PFSK-1 (cell line): Measurements from ENCODE around the gene DOHH.

Source experiments
- FOXP2 ChIP-seq: optimal IDR thresholded peaks from 2 replicates; pipeline ENCODE3; 2011; ENCODE audit warnings: borderline replicate concordance, control low read depth, inconsistent platforms; ENCODE audit not compliant: insufficient read depth; ENCODE audit errors: extremely low read length, extremely low read depth
- POLR2AphosphoS5 ChIP-seq: IDR thresholded peaks from 2 replicates; pipeline ENCODE4 v1.6.1; 2012; ENCODE audit warnings: low read depth, mild to moderate bottlenecking, control low read depth, low read length, moderate library complexity
- SIN3A ChIP-seq: IDR thresholded peaks from 2 replicates; pipeline ENCODE4 v1.6.1; 2012; ENCODE audit warnings: mild to moderate bottlenecking, low read length, moderate library complexity, borderline replicate concordance; ENCODE audit not compliant: insufficient read depth
- TAF1 ChIP-seq: IDR thresholded peaks from 2 replicates; pipeline ENCODE4 v1.6.1; 2012; ENCODE audit warnings: low read length, control low read depth, borderline replicate concordance; ENCODE audit not compliant: insufficient read depth
- TF ChIP-seq, protein P1 (sequence below), 2 experiments: IDR thresholded peaks; 2 replicates each; pipeline versions ENCODE4 v1.6.1 to v1.8.0; 2011 to 2012; ENCODE audit warnings: low read depth in 2 of 2, low read length in 2 of 2, control low read depth in 1 of 2, inconsistent platforms in 1 of 2, mild to moderate bottlenecking in 1 of 2, moderate library complexity in 1 of 2; ENCODE audit not compliant: insufficient read depth in 1 of 2

Gene DOHH

DNA sequence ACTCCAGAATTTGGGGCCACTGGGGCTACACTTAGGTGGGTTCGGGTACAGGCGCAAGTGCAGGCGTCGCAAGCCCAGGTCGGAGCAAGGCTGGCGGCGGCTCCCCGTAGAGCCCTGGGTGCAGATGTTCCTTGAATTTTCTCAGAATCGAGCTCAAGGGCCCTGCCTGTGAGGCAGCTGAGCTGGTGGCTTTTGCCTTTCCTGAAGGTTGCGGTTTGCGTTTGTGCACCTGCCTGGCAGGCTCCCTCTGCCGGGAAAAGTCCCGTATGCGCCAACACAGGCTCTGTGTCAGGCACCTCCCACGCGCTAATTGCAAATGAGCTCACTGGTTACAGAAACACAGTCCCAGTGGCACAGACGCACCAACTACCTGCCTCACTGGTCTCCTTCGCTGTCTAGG is 5.9 kb downstream of the DOHH start:
- TF ChIP-seq TAF1 (no peak), FOXP2 (no peak), POLR2AphosphoS5 (no peak), SIN3A (no peak)
- TF ChIP-seq, protein P1, sequence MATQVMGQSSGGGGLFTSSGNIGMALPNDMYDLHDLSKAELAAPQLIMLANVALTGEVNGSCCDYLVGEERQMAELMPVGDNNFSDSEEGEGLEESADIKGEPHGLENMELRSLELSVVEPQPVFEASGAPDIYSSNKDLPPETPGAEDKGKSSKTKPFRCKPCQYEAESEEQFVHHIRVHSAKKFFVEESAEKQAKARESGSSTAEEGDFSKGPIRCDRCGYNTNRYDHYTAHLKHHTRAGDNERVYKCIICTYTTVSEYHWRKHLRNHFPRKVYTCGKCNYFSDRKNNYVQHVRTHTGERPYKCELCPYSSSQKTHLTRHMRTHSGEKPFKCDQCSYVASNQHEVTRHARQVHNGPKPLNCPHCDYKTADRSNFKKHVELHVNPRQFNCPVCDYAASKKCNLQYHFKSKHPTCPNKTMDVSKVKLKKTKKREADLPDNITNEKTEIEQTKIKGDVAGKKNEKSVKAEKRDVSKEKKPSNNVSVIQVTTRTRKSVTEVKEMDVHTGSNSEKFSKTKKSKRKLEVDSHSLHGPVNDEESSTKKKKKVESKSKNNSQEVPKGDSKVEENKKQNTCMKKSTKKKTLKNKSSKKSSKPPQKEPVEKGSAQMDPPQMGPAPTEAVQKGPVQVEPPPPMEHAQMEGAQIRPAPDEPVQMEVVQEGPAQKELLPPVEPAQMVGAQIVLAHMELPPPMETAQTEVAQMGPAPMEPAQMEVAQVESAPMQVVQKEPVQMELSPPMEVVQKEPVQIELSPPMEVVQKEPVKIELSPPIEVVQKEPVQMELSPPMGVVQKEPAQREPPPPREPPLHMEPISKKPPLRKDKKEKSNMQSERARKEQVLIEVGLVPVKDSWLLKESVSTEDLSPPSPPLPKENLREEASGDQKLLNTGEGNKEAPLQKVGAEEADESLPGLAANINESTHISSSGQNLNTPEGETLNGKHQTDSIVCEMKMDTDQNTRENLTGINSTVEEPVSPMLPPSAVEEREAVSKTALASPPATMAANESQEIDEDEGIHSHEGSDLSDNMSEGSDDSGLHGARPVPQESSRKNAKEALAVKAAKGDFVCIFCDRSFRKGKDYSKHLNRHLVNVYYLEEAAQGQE (IDR thresholded peaks at IDR 0.05; ENCODE audit: insufficient read depth in 1 of 2, low read depth in 2 of 2, low read length in 2 of 2) = no peak

DNA sequence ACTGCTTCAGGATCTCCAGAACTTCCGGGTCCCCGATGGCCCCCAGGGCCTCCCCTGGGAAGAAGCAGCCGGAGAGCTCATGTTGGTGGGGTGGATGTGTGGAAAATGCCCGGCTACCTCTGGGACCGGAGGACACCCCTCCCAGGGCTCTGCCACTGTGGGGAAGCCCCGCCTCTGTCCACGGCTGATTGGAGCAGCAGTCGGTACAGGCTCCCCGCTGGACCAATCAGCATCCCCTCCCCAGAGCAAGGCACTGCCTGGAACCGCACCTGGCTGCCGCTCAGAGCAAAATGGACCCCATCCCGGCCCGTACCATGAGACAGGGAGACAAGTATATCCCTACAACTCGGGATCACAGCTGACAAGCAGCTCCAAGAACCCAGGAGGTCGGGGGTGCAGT is 6.4 kb downstream of the DOHH start:
- TF ChIP-seq TAF1 (no peak), POLR2AphosphoS5 (no peak), SIN3A (no peak), FOXP2 (no peak)
- TF ChIP-seq, protein P1 (IDR thresholded peaks at IDR 0.05; ENCODE audit: insufficient read depth in 1 of 2, low read depth in 2 of 2, low read length in 2 of 2) = no peak

DNA sequence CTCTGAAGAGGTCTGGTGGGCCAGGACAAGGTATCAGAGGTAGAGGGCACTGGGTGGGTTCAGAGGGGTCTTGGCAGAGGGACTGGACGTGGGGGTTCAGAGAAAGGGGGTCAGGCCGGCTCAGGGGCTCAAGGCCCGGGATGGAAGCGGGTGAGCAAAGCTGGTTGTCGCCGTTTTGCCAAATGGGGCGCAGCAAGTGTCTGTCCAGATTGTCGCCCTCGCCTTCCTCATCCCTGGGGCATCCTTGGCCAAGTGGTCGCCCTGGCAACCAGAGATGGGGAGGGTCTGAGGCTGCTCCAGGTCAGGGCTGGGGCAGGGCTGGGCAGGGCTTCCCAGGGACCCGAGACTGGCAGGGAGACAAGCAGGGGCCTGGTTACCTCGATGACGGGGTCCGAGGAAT is 6.8 kb downstream of the DOHH start:
- TF ChIP-seq SIN3A (no peak), FOXP2 (no peak), POLR2AphosphoS5 (no peak), TAF1 (no peak)
- TF ChIP-seq, protein P1 (IDR thresholded peaks at IDR 0.05; ENCODE audit: insufficient read depth in 1 of 2, low read depth in 2 of 2, low read length in 2 of 2) = no peak

DNA sequence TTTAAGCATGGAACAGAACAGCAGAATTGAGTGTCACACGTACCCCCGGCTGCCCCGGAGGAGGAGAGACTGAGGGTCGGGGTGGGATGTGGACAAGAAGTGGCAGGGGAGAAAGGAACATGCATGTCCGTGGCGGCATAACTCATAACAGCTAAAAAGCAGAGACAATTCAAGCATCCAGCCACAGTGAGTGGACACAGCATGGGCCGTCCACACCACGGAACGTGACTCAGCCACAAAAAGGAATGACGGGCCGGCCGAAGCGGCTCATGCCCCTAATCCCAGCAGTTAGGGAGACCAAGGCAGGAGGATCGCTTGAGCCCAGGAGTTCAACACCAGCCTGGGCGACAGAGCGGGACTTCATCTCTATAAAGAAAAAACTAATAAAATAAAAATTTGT is 7.6 kb downstream of the DOHH start:
- TF ChIP-seq SIN3A = no peak
- TF ChIP-seq, protein P1 (IDR thresholded peaks at IDR 0.05; ENCODE audit: insufficient read depth in 1 of 2, low read depth in 2 of 2, low read length in 2 of 2) = no peak
- no peak for TF ChIP-seq TAF1
- TF ChIP-seq POLR2AphosphoS5 = no peak
- no peak for TF ChIP-seq FOXP2

DNA sequence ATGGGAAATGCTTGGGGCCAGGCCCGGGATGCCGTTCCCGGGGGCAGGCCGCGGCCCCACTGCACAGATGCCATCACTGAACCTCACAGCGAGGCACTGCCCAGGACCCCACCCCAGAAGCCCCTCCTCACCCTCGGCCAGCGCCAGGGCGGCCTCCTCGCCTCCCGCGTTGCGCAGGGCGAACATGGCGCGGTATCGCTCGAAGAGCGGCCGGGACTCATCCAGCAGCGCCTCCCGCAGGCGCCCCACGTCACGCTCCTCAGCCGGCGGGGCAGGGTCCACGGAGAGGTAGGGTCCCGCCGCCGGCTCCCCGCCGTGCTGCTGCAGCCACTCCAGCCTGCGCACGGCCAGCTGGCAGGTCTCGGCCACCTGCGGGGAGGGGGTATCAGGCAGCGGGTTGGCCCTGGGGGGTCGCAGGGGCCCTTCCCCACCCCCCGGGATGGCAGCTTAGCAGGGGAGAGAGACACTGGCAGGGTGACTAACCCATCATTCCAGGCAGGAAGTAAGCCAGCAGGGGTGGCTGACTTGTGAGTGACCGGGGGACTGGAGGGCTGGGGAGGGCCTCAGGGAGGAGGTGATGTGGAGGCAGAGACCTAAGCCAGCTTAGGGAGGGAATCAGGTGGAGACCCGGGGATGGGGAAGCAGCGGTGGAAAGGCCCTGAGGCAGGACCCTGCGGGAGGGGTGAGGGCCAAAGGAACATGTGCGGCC is 8.2 kb downstream of the DOHH start:
- TF ChIP-seq SIN3A (no peak), TAF1 (no peak), FOXP2 (no peak), POLR2AphosphoS5 (no peak)
- TF ChIP-seq, protein P1 (IDR thresholded peaks at IDR 0.05; ENCODE audit: insufficient read depth in 1 of 2, low read depth in 2 of 2, low read length in 2 of 2) = no peak
